ENCODE measurements around the gene SLC23A3. TPM values are rescaled to one million over a fixed set of nuclear protein-coding genes. Genes with fewer than 3 reads are reported as not detected.

SLC23A3 gene
- total RNA-seq, 2 experiments from 2014 or later, result 2.7 to 6.7 TPM

- no peak for DNase-seq (ENCODE audit: low spot score)
- Histone ChIP-seq H3K9me2 (ENCODE audit: insufficient read depth, low read length) (no peaks in the 10 kb centered on the region), H4K20me1 (ENCODE audit: insufficient read depth, low read length) (no peaks in the 10 kb centered on the region), H2AFZ (ENCODE audit: low read length) (no peak overlapping the region), H3K4me1 (ENCODE audit: insufficient read depth, low read length, poor library complexity, severe bottlenecking) (no peaks in the 10 kb centered on the region), H3K9me3 (ENCODE audit: low read length) (no peaks in the 10 kb centered on the region), H3K27ac (ENCODE audit: low read depth, low read length, poor library complexity, severe bottlenecking) (no peak overlapping the region), H3K4me3 (ENCODE audit: low read depth, low read length, poor library complexity, severe bottlenecking) (no peak overlapping the region), H3K79me2 (ENCODE audit: insufficient read depth, low read depth, low read length) (no peaks in the 10 kb centered on the region), H3K36me3 (ENCODE audit: insufficient read depth, low read length) (no peaks in the 10 kb centered on the region), H3K4me2 (ENCODE audit: low read length) (no peak overlapping the region)
- POLR2A ChIA-PET, result no interaction called here
- intact Hi-C loops (cut with micrococcal nuclease; ENCODE audit: unreplicated experiment), result no loop called here
- TF ChIP-seq, protein P1, sequence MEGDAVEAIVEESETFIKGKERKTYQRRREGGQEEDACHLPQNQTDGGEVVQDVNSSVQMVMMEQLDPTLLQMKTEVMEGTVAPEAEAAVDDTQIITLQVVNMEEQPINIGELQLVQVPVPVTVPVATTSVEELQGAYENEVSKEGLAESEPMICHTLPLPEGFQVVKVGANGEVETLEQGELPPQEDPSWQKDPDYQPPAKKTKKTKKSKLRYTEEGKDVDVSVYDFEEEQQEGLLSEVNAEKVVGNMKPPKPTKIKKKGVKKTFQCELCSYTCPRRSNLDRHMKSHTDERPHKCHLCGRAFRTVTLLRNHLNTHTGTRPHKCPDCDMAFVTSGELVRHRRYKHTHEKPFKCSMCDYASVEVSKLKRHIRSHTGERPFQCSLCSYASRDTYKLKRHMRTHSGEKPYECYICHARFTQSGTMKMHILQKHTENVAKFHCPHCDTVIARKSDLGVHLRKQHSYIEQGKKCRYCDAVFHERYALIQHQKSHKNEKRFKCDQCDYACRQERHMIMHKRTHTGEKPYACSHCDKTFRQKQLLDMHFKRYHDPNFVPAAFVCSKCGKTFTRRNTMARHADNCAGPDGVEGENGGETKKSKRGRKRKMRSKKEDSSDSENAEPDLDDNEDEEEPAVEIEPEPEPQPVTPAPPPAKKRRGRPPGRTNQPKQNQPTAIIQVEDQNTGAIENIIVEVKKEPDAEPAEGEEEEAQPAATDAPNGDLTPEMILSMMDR (conservative IDR thresholded peaks at IDR 0.05; ENCODE audit: low read length), result no peak
- TF ChIP-seq EZH2phosphoT487 (IDR thresholded peaks at IDR 0.05; ENCODE audit: borderline replicate concordance, low read depth, low read length), result no peak
- BruUV-seq (replicated peaks), result no TSS peak
- CTCF ChIA-PET (ENCODE audit: unreplicated experiment), result no interaction called here
Measured at GRCh38 chr2:219131327-219131726, 38.5 kb downstream of the SLC23A3 start.

DNA sequence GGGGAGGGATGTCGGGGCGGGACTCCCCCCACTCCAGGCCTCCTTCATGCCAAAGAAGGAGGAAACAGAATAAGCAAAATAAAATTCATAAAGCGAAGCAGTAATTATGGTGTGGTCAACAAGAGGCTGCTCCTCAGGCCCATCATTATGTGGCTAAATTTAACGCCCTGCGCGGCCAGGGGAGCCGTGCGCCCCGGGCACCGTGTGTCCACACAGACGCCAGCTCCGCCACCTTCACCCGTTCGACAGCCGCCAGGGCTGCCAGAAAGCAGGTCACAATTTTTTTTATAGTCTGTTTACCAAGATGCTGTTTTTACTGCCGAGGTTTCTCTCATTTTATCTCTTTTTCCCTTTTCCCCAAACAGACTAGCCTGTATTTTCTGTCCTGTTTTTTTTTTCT, 40.2 kb downstream of the SLC23A3 start:
- Histone ChIP-seq H3K9me2 (ENCODE audit: insufficient read depth, low read length) (no peaks in the 10 kb centered on the region), H3K36me3 (ENCODE audit: insufficient read depth, low read length) (no peaks in the 10 kb centered on the region), H3K27ac (ENCODE audit: low read depth, low read length, poor library complexity, severe bottlenecking) (no peak overlapping the region), H4K20me1 (ENCODE audit: insufficient read depth, low read length) (no peaks in the 10 kb centered on the region), H3K9me3 (ENCODE audit: low read length) (no peaks in the 10 kb centered on the region), H2AFZ (ENCODE audit: low read length) (no peak overlapping the region), H3K4me2 (ENCODE audit: low read length) (no peak overlapping the region), H3K4me1 (ENCODE audit: insufficient read depth, low read length, poor library complexity, severe bottlenecking) (no peaks in the 10 kb centered on the region), H3K79me2 (ENCODE audit: insufficient read depth, low read depth, low read length) (no peaks in the 10 kb centered on the region), H3K4me3 (ENCODE audit: low read depth, low read length, poor library complexity, severe bottlenecking) (no peak overlapping the region)
- ChIA-PET POLR2A (no interaction called here), CTCF (ENCODE audit: unreplicated experiment) (no interaction called here)
- no peak for DNase-seq (ENCODE audit: low spot score)
- no TSS peak for BruUV-seq (replicated peaks)
- TF ChIP-seq EZH2phosphoT487 (IDR thresholded peaks at IDR 0.05; ENCODE audit: borderline replicate concordance, low read depth, low read length), result no peak
- TF ChIP-seq, protein P1 (conservative IDR thresholded peaks at IDR 0.05; ENCODE audit: low read length), result no peak
- intact Hi-C loops (cut with micrococcal nuclease; ENCODE audit: unreplicated experiment), result no loop called here

- Histone ChIP-seq H4K20me1 (ENCODE audit: insufficient read depth, low read length) (no peaks in the 10 kb centered on the region), H3K9me3 (ENCODE audit: low read length) (no peaks in the 10 kb centered on the region), H2AFZ (ENCODE audit: low read length) (no peak overlapping the region), H3K4me2 (ENCODE audit: low read length) (no peak overlapping the region), H3K27ac (ENCODE audit: low read depth, low read length, poor library complexity, severe bottlenecking) (no peak overlapping the region), H3K9me2 (ENCODE audit: insufficient read depth, low read length) (no peaks in the 10 kb centered on the region), H3K36me3 (ENCODE audit: insufficient read depth, low read length) (no peaks in the 10 kb centered on the region), H3K4me3 (ENCODE audit: low read depth, low read length, poor library complexity, severe bottlenecking) (no peak overlapping the region), H3K79me2 (ENCODE audit: insufficient read depth, low read depth, low read length) (no peaks in the 10 kb centered on the region), H3K4me1 (ENCODE audit: insufficient read depth, low read length, poor library complexity, severe bottlenecking) (no peaks in the 10 kb centered on the region)
- ChIA-PET CTCF (ENCODE audit: unreplicated experiment) (no interaction called here), POLR2A (interaction anchor here (0.5 kb wide), 1 partner anchor 8 kb away, joined by 3 read pairs; no protein-coding TSS in a partner anchor)
- BruUV-seq (replicated peaks), result no TSS peak
- no peak for TF ChIP-seq EZH2phosphoT487 (IDR thresholded peaks at IDR 0.05; ENCODE audit: borderline replicate concordance, low read depth, low read length)
- TF ChIP-seq, protein P1 (conservative IDR thresholded peaks at IDR 0.05; ENCODE audit: low read length), result no peak
- DNase-seq (ENCODE audit: low spot score), result no peak
- intact Hi-C loops (cut with micrococcal nuclease; ENCODE audit: unreplicated experiment), result no loop called here
Measured at GRCh38 chr2:219128396-219128795, 41.4 kb downstream of the SLC23A3 start.

All from OCI-LY7 (cell line).